ENCODE data around the gene SRPK2. TPM values are rescaled to one million over a fixed set of nuclear protein-coding genes. Genes with fewer than 3 reads are reported as not detected.
A peak's percentile ranks its signal among the peaks of the same experiment; 100 is the strongest.
"Not testable (repeated sequence)": the region's sequence is repeated elsewhere in the genome, so short reads cannot be mapped to it uniquely, and the experiment has no call there.

The SRPK2 gene
- total RNA-seq, 1 donor from 2014 or later: 71.4 TPM

DNA sequence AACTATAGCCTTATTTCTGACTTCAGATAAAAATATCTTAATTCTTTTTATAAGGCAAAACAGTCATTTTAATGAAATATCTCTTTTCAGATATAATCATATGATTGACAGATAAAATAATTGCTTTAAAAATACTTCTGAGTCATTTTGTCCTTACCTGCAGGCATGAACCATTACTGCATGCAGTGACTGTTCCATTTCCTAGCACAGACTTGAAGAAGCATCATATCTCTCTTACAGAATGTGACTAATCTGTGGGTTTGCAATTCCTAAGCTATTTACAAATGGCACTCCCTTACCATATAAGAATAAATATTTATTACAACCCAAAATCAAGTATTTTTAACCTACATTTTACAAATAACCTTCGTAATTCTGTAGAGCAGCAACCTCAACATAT is 120.7 kb downstream of the SRPK2 start:
- peak; percentile 61 for DNase-seq (ENCODE audit: low read depth)

DNA sequence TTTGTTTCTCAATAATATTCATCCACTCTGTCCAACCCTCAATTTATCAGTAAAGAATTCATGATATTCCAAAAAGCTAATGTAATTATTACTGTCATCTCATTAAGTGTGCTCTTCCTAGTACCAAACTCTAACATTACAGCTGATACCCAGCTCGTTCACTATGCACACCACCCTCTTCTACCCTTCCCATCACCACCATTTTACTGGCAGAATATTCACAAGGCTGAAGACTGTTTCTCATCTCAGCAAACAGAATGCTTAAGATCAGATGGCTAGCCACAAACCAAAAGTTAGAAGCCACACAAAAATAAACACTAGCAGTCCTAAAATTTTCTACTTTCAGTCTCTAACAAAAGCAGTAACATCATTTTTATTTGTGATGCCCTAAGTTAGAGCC is 121.5 kb downstream of the SRPK2 start:
- peak; percentile 53 for DNase-seq (ENCODE audit: low read depth)

GRCh38 chr7:105264707-105265106 is 124.0 kb downstream of the SRPK2 start:
- no peak for DNase-seq (ENCODE audit: low read depth)

GRCh38 chr7:105261689-105262088 is 127.0 kb downstream of the SRPK2 start:
- DNase-seq (ENCODE audit: low read depth): peak; percentile 94

GRCh38 chr7:105260201-105260871 is 128.4 kb downstream of the SRPK2 start:
- DNase-seq (ENCODE audit: low read depth): not testable (repeated sequence)

- not testable (repeated sequence) for DNase-seq (ENCODE audit: low read depth)
Observed at GRCh38 chr7:105258919-105259318, 129.8 kb downstream of the SRPK2 start.

DNA sequence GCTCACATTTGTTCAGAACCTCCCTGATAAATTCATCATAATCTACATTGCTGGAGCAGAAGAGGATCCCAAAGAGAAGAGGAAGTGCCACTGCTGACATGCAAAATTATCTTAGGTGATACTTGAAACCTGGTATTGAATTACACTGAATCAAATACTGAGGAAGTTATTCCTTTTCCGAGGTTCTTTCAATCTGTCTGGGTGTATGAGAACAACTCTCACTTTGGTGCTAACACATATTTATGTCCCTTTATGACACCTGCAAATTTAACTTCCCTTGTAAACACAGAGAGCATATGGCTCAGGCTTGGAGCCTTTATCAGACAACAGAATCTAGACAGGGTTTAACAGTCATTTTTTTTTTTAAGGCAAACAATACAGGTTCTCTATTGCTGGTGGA is 131.4 kb downstream of the SRPK2 start:
- peak; percentile 33 for DNase-seq (ENCODE audit: low read depth)

DNA sequence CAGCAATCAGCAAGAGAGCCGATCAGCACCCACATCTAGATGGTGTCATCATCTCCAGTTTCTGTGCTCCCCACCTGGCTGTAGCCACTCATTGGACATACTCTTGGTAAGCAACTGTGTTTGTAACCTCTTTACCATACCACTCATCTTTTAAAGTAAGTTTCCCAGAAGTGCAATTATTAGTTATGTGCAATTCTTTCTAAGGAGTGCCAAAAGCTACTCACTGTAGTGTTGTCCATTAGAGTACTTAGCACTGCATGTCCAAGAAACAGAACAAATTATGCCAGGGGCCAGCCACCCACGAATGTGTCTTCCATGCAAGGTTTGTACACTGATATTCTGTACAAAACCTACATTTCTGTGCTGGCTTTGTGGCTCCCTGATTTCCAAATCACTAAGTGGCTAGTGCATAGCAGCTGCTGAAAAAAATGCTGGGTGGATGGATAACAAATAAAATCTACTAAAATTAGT is 131.9 kb downstream of the SRPK2 start:
- DNase-seq (ENCODE audit: low read depth): no peak

DNA sequence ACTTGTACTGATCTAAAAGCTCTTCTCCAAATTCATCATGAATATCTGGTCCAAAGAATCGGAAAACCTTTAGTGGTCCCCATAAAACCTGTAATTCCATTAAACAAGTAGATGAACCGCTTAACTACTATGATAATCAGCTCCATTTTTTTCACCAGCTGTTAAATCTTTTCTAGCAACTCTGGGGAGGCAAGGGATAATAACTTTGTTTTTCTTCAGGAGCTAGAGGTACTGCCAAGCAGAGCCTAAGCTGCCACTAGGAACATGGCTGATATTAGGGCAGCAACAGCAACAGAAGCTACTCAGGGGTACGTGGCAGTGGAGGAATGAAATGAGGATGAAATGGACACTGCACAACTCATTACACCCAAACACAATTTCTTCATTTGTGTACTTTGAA is 138.0 kb downstream of the SRPK2 start:
- no peak for DNase-seq (ENCODE audit: low read depth)

DNA sequence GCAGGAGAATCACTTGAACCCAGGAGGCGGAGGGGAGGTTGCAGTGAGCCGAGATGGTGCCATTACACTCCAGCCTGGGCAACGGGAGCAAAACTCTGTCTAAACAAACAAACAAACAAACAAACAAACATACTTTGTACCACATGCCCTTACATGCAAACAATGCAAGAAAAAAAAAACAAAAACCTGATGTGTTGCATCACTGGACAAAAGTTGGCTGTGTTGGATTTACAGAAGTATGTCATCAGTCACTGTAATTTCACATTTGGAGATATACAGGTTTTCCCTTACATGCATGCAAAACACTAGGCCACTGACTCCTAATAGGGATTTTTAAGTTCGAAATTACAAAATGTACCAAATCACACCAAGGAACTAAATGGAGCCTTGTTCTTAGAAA is 138.5 kb downstream of the SRPK2 start:
- DNase-seq (ENCODE audit: low read depth): no peak

- no peak for DNase-seq (ENCODE audit: low read depth)
Observed at GRCh38 chr7:105249216-105249615, 139.5 kb downstream of the SRPK2 start.

GRCh38 chr7:105246679-105247078 is 142.0 kb downstream of the SRPK2 start:
- DNase-seq (ENCODE audit: low read depth): no peak

GRCh38 chr7:105246256-105246655 is 142.5 kb downstream of the SRPK2 start:
- DNase-seq (ENCODE audit: low read depth): no peak

DNA sequence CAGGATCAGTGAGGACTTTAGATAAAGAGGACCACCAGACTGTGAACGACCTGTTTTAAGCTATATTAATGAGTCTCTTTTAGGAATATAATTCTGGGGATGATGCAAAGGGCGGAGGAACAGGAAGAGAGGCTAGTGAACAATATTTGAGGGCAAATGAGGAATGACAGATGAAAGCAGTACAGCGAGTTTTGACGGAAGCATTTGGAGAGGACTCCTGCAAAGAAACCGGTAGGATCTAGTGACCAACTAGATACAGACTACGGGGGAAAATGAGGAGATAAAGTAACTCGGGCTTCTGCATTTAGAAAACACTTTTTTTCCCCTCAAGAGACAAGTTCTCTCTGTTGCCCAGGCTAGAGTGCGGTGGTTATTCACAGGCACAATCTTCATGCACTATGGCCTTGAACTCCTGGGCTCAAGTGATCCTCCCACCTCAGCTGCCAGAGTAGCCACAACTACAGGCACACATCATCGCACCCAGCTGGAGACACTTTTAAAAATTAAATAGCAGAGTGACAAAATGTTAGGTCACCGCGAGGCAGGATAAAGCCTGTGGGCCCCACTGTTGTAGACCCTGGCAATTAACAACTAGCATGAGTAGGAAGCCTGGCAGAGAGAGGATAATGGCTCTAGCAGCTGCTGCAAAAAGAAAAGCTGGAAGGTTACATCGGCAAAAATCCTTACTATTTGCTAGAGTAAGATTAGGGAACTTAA is 143.2 kb downstream of the SRPK2 start:
- DNase-seq (ENCODE audit: low read depth): peak; percentile 60

DNA sequence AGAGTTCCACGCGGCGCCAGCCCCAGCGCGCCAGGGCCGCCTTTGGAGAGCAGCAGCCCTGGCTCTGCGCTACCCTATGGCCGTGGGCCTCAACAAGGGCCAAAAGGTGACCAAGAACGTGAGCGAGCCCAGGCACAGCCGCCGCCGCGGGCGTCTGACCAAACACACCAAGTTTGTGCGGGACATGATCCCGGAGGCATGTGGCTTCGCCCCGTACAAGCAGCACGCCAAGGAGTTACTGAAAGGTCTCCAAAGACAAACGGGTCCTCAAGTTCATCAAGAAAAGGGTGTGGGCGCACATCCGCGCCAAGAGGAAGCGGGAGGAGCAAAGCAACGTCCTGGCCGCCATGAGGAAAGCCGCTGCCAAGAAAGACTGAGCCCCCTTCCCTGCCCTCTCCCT is 144.1 kb downstream of the SRPK2 start:
- DNase-seq (ENCODE audit: low read depth): no peak

DNA sequence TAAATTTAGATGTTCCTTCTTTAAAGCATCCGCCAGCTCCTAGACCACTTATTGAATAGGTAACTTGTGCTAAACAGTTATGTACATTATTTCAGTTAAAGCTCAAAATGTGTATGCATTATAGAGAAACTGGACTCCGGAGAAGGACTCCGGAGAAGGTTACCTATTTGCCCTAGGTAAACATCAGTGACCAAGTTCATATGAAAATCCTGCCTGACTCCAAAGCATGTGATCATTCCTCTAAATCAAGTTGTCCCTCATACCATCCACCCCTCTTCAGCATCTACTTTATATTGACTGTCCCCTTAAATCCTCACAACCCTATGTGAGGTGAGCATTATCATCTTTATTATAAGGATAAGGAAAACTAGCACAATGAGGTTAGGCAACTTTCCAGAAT is 147.5 kb downstream of the SRPK2 start:
- no peak for DNase-seq (ENCODE audit: low read depth)

GRCh38 chr7:105238198-105238765 is 150.4 kb downstream of the SRPK2 start:
- DNase-seq (ENCODE audit: low read depth): peak; percentile 36

GRCh38 chr7:105234886-105235285 is 153.8 kb downstream of the SRPK2 start:
- DNase-seq (ENCODE audit: low read depth): no peak

DNA sequence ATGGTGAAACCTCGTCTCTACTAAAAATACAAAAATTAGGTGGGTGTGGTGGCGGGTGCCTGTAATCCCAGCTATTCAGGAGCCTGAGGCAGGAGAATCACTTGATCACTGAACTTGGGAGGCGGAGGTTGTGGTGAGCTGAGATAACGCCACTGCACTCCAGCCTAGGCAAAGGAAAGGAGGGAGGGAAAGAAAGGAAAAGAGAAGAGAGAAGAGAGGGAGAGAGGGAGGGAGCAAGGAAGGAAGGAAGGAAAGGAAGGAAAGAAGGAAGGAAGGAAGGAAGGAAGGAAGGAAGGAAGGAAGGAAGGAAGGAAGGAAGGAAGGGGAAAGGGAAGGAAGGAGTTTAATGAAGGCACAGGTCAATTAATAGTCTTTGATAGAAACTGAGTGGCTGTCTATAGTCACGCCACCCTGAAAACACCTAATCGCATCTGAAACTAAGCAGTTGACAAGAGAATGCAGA is 155.9 kb downstream of the SRPK2 start:
- DNase-seq (ENCODE audit: low read depth): not testable (repeated sequence)

- no peak for DNase-seq (ENCODE audit: low read depth)
Observed at GRCh38 chr7:105230486-105230885, 158.2 kb downstream of the SRPK2 start.

DNA sequence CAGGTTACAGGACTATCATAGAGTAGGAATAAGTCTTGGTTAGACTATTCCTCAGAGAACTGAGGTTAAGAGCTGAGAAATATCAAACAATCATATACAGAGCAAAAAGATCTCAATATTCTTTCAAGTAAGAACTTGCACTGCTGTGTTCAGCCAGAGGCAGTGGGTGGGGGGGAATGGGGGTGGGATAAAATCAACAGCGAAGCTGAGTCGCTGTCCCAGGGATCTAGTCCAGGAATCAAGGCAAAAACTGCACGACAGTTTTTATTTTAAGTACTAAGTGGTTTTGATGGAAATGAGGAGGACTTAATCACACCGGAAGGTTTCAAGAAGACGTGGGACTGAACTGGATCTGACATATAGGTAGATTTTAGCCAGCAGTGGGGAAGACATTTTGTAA is 159.1 kb downstream of the SRPK2 start:
- DNase-seq (ENCODE audit: low read depth): no peak

DNA sequence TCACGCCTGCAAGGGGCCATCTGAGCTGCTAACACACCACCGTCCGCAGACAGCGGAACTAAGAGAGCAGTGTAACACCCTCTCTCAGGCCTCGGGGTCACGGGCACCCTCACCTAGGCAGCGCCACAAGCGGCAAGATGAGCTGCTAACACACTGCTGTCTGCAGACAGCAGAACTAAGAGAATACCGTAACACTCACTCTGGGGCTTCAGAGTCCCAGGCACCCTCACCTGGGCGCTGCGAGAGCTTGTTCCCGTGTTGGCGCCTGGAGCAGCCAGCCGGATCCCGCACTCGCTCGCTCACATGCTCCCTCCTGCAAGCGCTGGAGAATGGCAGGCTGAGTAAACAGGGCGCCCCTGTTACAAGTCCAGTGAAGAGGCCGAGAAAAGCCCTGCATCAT is 160.2 kb downstream of the SRPK2 start:
- no peak for DNase-seq (ENCODE audit: low read depth)

Measured in myocyte (in vitro differentiated cells).